NCI-H446 (cell line): ENCODE data around the gene P2RY2.

Experiments
- DNase-seq, 2 experiments: peaks; one replicate each; lab custom pipeline; 2025; lab: John Stamatoyannopoulos, UW

P2RY2 gene

GRCh38 chr11:73243093-73243485, 25.0 kb downstream of the P2RY2 start:
- no peak for DNase-seq

GRCh38 chr11:73244589-73245240, 26.6 kb downstream of the P2RY2 start:
- DNase-seq: no peak

GRCh38 chr11:73245461-73245860, 27.4 kb downstream of the P2RY2 start:
- DNase-seq: no peak

- no peak for DNase-seq
Measured at GRCh38 chr11:73246303-73246702, 28.2 kb downstream of the P2RY2 start.

GRCh38 chr11:73248526-73249185, 30.6 kb downstream of the P2RY2 start:
- no peak for DNase-seq

- DNase-seq: no peak
Measured at GRCh38 chr11:73249304-73249703, 31.2 kb downstream of the P2RY2 start.

- no peak for DNase-seq
Measured at GRCh38 chr11:73249853-73250783, 32.0 kb downstream of the P2RY2 start.

GRCh38 chr11:73252577-73253191, 34.6 kb downstream of the P2RY2 start:
- peak in 1 of 2 experiments; percentile 15 for DNase-seq

GRCh38 chr11:73257342-73258103, 39.4 kb downstream of the P2RY2 start:
- DNase-seq: peak; percentile 27 to 69

GRCh38 chr11:73258104-73259035, 40.3 kb downstream of the P2RY2 start:
- DNase-seq: no peak

- DNase-seq: no peak
Measured at GRCh38 chr11:73259406-73260126, 41.5 kb downstream of the P2RY2 start.

GRCh38 chr11:73260127-73260457, 42.0 kb downstream of the P2RY2 start:
- DNase-seq: no peak

GRCh38 chr11:73262851-73263495, 44.9 kb downstream of the P2RY2 start:
- DNase-seq: no peak

- DNase-seq: no peak
Measured at GRCh38 chr11:73263640-73264039, 45.6 kb downstream of the P2RY2 start.

- DNase-seq: no peak
Measured at GRCh38 chr11:73265278-73265810, 47.3 kb downstream of the P2RY2 start.

GRCh38 chr11:73265853-73266645, 48.0 kb downstream of the P2RY2 start:
- DNase-seq: no peak

GRCh38 chr11:73266646-73267020, 48.6 kb downstream of the P2RY2 start:
- no peak for DNase-seq

- no peak for DNase-seq
Measured at GRCh38 chr11:73267122-73267846, 49.2 kb downstream of the P2RY2 start.
